Right renal pelvis (tissue), 4 donors: Measurements from ENCODE around the gene GNMT. TPM values are rescaled to one million over a fixed set of nuclear protein-coding genes. Genes with fewer than 3 reads are reported as not detected.
"Not testable (repeated sequence)": the region's sequence is repeated elsewhere in the genome, so short reads cannot be mapped to it uniquely, and the experiment has no call there.

Experiments
- DNase-seq, 4 donors: peaks; one replicate each; pipeline ENCODE4 v3.0.0-alpha.2; 2013; ENCODE audit warnings: low read depth in 4 of 4, low spot score in 3 of 4, missing footprints in 1 of 4
- polyA plus RNA-seq, 4 donors: library from polyadenylated mRNA; unstranded; fragments of 120-200 nt; gene quantifications; one replicate each; pipeline ENCODE4 v1.2.1, GENCODE V29; 2013; ENCODE audit not compliant: insufficient read length in 4 of 4

GNMT gene
- polyA plus RNA-seq, 4 donors, result 0.72 to 1.1 (median 0.95) TPM

- no peak for DNase-seq
Observed at GRCh38 chr6:42971746-42972327, 11.3 kb downstream of the GNMT start.

GRCh38 chr6:42973926-42974325 is 13.4 kb downstream of the GNMT start:
- DNase-seq, result no peak

- no peak for DNase-seq
Observed at GRCh38 chr6:42974919-42975505, 14.5 kb downstream of the GNMT start.

GRCh38 chr6:42978487-42978838 is 17.9 kb downstream of the GNMT start:
- no peak for DNase-seq

GRCh38 chr6:42978839-42979522 is 18.4 kb downstream of the GNMT start, which contains the start of gene PEX6:
TSS of gene PEX6 (minus strand) at chr6:42979181. CDS start at chr6:42979150, 31 bp downstream.
- DNase-seq, result peak; percentile 63 to 74 (median 68)

- no peak for DNase-seq
Observed at GRCh38 chr6:42979523-42980177, 19.1 kb downstream of the GNMT start.

- DNase-seq, result no peak
Observed at GRCh38 chr6:42981836-42982235, 21.3 kb downstream of the GNMT start.

- peak; percentile 89 to 99 (median 98) for DNase-seq
Observed at GRCh38 chr6:42984001-42984923, 23.7 kb downstream of the GNMT start, which contains the start of gene PPP2R5D. TSS of gene PPP2R5D (plus strand) at chr6:42984570. CDS start at chr6:42984678, 108 bp downstream.

GRCh38 chr6:42984924-42985475 is 24.4 kb downstream of the GNMT start:
- no peak for DNase-seq

GRCh38 chr6:42987533-42988451 is 27.2 kb downstream of the GNMT start:
- DNase-seq, result no peak

- DNase-seq, result no peak
Observed at GRCh38 chr6:42988486-42989020, 28.0 kb downstream of the GNMT start.

GRCh38 chr6:42989923-42990322 is 29.4 kb downstream of the GNMT start:
- no peak for DNase-seq

GRCh38 chr6:42993445-42993844 is 32.9 kb downstream of the GNMT start:
- no peak for DNase-seq

- DNase-seq, result no peak
Observed at GRCh38 chr6:42996513-42996912, 36.0 kb downstream of the GNMT start.

- DNase-seq, result not testable (repeated sequence)
Observed at GRCh38 chr6:42998205-42998604, 37.7 kb downstream of the GNMT start.

GRCh38 chr6:43001843-43002242 is 41.3 kb downstream of the GNMT start:
- DNase-seq, result no peak

- DNase-seq, result no peak
Observed at GRCh38 chr6:43005844-43006243, 45.3 kb downstream of the GNMT start.

- no peak for DNase-seq
Observed at GRCh38 chr6:43006251-43006650, 45.7 kb downstream of the GNMT start.

- no peak for DNase-seq
Observed at GRCh38 chr6:43007126-43007525, 46.6 kb downstream of the GNMT start.
